Measurements from ENCODE around the gene EHBP1L1.
"Not testable (repeated sequence)": the region's sequence is repeated elsewhere in the genome, so short reads cannot be mapped to it uniquely, and the experiment has no call there.

Gene EHBP1L1

GRCh38 chr11:65619281-65619928 lies 43.6 kb downstream of the EHBP1L1 start:
- no peak for DNase-seq

DNA sequence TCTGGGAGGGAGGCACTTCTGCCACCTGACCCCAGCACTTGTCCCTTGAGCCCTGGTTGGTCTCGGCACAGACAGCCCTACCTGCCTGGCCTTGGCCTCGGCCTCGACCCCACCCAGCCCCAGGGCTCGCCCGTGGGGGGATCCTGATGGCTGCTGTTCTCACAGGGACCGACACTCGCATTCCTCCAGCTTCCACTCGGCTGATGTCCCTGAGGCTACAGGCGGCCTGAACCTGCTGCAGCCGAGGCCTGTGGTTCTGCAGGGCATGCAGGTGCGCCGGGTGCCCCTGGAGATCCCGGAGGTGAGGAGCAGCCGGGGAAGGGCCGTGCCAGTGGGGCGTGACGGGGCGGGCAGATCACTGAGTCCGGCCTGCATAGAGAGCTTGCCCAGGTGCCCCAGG lies 44.8 kb downstream of the EHBP1L1 start:
- DNase-seq = no peak

DNA sequence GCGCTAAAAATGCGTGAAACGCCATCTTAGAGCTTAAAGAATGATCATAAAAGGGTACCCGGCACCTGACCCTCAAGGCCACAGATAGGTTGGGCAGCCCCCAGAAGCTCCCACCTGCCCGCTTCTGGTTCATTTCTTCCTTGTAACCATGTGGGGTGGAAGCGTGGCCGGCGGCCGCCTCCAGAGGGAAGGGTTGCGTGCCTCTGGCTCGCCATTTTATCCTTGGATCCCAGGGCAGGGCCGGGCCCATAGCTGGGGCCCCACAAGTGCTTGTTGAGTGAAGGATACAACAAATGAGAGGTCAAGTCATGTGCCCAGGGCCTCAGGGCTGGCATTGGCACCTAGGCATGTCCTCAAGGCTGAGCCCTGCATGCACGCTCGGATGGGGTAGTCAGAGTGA lies 45.6 kb downstream of the EHBP1L1 start:
- DNase-seq = no peak

DNA sequence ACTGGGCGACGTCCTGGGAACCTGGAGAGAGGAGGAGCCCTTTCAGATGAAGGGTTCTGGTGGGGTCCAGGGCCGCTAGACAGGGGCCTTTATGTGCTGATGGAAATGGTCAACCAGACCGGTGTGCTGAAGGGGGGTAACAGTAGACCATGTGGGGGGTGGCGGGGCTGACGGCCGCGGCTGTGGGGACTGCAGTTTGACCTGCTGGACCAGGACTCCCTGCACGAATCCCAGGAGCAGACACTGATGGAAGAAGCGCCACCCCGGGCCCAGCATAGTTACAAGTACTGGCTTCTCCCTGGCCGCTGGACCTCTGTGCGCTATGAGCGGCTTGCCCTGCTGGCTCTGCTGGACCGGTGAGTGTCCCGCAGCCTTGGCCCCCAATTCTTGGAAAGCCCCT lies 46.2 kb downstream of the EHBP1L1 start:
- no peak for DNase-seq

GRCh38 chr11:65623177-65623576 lies 47.3 kb downstream of the EHBP1L1 start:
- no peak for DNase-seq

- no peak for DNase-seq
These were observed 48.2 kb downstream of the EHBP1L1 start for GRCh38 chr11:65623852-65624616.

- no peak for DNase-seq
These were observed 49.2 kb downstream of the EHBP1L1 start for GRCh38 chr11:65624931-65625627.

DNA sequence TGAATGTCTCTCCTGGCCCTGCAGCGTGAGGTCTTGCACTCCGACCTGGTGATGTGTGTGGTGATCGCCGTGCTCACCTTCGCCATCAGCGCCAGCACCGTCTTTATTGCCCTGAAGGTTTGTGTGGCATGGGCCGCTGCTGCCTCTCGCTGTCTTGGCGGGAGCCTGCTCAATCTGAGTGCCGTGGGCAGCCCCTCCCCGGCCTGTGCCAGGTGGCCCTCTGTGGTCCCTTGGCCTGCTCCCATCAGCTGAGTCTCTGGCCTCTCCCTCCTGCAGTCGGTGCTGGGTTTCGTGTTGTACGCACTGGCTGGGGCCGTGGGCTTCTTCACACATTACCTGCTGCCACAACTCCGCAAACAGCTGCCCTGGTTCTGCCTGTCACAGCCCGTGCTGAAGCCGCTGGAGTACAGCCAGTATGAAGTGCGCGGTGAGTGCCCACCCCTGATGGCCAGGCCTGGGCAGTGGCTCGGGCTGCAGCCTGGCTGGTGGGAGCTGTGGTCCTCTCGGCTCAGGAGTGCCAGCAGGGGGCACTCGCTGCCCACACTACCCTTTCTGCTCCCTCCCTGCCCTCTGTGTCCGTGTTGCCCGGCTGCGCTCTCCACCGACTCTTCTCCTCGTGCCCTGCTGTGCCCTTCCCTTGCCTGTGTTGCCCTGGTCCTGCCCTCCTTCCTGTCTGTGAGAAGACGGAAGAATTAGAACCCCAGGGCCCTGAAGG lies 49.9 kb downstream of the EHBP1L1 start:
- DNase-seq = no peak

DNA sequence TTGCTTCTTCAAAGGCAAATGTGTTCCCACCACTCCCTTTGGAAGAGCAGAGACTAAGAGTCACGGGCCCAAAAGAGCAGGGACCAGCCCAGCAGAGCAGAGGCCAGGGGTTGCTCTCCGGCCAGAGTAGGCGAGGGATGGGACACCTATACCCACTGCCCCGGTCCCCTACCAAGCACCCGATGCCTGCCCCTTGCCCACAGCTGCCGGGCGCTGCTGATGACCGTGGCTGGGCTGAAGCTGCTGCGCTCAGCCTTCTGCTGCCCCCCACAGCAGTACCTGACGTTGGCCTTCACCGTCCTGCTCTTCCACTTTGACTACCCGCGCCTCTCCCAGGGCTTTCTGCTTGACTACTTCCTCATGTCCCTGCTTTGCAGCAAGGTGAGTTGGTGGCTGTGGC lies 51.3 kb downstream of the EHBP1L1 start:
- DNase-seq = no peak

- no peak for DNase-seq
These were observed 53.7 kb downstream of the EHBP1L1 start for GRCh38 chr11:65629579-65629978.

DNA sequence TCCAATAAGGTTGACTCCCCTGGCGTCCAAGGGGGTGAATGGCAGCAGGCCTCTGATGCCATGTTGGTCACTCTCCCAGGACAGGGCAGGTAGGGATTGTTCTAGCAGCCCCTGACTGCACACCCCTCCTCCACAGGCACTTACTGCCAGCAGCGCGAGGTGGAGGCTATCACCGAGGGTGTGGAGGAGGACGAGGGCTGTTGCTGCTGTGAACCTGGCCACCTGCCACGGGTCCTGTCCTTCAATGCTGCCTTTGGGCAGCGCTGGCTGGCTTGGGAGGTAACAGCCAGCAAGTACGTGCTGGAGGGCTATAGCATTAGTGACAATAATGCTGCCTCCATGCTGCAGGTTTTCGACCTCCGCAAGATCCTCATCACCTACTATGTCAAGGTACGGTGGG lies 54.4 kb downstream of the EHBP1L1 start:
- DNase-seq = no peak

DNA sequence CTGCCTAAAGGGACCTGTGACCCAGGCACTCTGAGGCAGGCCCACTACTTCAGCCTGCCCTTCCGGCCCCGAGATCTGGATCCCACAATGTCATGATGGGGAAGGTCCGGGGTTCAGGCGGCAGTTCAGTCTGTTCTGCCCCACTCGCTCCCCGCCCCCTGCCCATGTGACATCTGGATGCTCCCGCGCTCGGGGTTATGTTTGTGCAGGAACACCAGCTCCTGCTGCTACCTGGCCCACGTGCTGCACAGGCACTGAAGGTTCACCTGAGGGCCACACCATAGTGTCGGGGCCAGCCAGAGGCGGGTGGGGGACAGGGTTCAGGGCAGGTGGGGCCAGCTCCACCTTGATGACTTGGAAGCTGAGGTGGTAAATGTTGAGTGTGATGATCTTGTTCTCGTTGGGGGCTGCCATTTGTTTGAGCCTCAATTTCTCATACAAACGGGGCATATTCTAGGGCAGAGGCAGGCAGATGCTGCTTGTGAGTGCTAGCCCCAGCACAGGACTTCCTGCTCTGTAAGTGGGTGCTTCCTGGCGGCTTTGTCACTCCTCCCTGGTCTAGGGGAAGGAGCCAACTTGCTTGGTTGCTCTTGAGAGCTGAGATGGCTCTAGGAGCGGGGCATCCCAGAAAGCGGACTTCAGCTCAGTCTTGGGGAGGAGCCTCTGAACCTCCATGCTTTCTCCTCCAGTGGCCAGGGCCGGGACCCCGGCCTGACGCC lies 57.7 kb downstream of the EHBP1L1 start:
- no peak for DNase-seq

DNA sequence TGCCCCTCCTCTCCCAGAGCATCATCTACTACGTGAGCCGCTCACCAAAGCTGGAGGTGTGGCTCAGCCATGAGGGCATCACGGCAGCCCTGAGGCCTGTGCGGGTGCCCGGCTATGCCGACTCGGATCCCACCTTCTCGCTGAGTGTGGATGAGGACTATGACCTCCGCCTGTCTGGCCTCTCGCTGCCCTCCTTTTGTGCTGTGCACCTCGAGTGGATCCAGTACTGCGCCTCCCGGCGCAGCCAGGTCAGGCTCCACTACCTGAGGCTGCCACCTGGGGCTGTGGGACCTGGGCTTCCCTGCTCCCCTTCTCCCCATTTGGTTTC lies 58.2 kb downstream of the EHBP1L1 start:
- DNase-seq = no peak

- no peak for DNase-seq
These were observed 58.6 kb downstream of the EHBP1L1 start for GRCh38 chr11:65634440-65634839.

- no peak for DNase-seq
These were observed 59.3 kb downstream of the EHBP1L1 start for GRCh38 chr11:65634905-65635731.

GRCh38 chr11:65636108-65637031 lies 60.5 kb downstream of the EHBP1L1 start:
- DNase-seq = no peak

- DNase-seq = no peak
These were observed 61.2 kb downstream of the EHBP1L1 start for GRCh38 chr11:65637032-65637557.

DNA sequence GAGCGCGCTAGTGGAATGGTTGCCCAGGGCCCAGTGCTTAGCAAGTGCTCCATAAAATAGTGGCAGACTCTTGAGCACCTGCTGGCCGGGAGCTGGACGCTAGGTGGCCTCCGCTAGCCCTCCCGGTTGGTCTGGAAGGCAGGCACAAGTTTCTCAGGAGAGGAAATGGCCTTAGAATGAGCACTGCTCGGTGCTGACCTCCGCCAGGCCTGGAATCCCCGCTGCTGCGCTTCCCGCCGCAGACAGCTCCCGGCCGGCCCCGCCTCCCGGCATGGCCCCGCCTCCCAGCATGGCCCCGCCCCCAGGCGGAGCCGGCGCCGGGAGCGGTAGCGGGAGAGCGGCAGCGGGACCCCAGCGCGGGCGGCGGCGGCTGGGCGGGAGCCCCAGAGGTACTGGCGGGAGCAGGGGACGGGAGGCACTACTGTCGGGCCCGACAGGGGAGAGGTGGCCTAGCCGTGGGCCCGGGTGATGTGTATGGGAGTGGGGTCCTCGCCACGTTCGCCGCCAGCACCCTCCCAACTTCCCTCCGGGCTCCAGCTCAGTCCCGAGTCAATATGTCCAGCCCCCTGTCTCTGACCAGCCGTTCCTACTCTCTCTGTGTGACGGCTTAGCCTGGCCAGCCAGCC lies 62.1 kb downstream of the EHBP1L1 start, which contains the start of gene SIPA1:
SIPA1 (plus strand) TSS at position 308 of the 626 bp plus-strand sequence. CDS start 2,821 bp downstream, outside the sequence.
- peak; percentile 40 for DNase-seq

GRCh38 chr11:65639228-65639597 lies 63.4 kb downstream of the EHBP1L1 start:
- not testable (repeated sequence) for DNase-seq
